HG02852 (cell line): ENCODE data around the gene ASRGL1.

Experiments
- ATAC-seq: cut with Tn5 transposase; IDR thresholded peaks from one replicate; pipeline ENCODE4 v1.9.1; 2021; ENCODE audit warnings: mild to moderate bottlenecking, moderate library complexity; ENCODE audit not compliant: unreplicated experiment

ASRGL1 gene

GRCh38 chr11:62439785-62440602 is 102.7 kb downstream of the ASRGL1 start:
- no peak for ATAC-seq
